ENCODE results near the gene NXNL1. TPM values are rescaled to one million over a fixed set of nuclear protein-coding genes. Genes with fewer than 3 reads are reported as not detected.

The NXNL1 gene
- total RNA-seq, 1 experiment from 2014 or later: not detected

GRCh38 chr19:17421942-17422341 lies 38.8 kb downstream of the NXNL1 start (continued):
- TF ChIP-seq POLR2AphosphoS5 (IDR thresholded peaks at IDR 0.05; ENCODE audit: low read depth, low read length) (no peak), ATF3 (IDR thresholded peaks at IDR 0.05) (no peak), CBX3 (IDR thresholded peaks at IDR 0.05; ENCODE audit: low read depth) (no peak), SIN3A (IDR thresholded peaks at IDR 0.05; ENCODE audit: low read depth) (no peak), MAX (IDR thresholded peaks at IDR 0.05) (no peak), EZH2 (IDR thresholded peaks at IDR 0.05) (no peak), SRF (IDR thresholded peaks at IDR 0.05; ENCODE audit: low read depth) (no peak), FOSL1 (IDR thresholded peaks at IDR 0.05; ENCODE audit: low read depth) (no peak), CEBPB (IDR thresholded peaks at IDR 0.05; ENCODE audit: low read depth) (no peak)

- H3K4me3 ChIP-seq (replicated peaks in 1 of 2; ENCODE audit: low read depth in 1 of 2, low read length in 2 of 2): peak overlapping the region; percentile 91 to 93
- DNase-seq (ENCODE audit: low read depth, low spot score): no peak
- H3K4me1 ChIP-seq (ENCODE audit: control insufficient read depth in 1 of 2, insufficient read depth in 2 of 2, low read length in 2 of 2): peaks cover 14 to 39% of the 10 kb centered on the region in 2 experiments
- no peaks in the 10 kb centered on the region for H4K20me1 ChIP-seq (ENCODE audit: insufficient read depth)
- BruUV-seq (replicated peaks): TSS peak; percentile 42
- H2AFZ ChIP-seq (ENCODE audit: low read depth, low read length, poor library complexity, severe bottlenecking): peak overlapping the region; percentile 31
- ChIA-PET CTCF (no interaction called here), RAD21 (ENCODE audit: low non-redundant PET in 1 of 2, low total read pairs in 2 of 2, uncharacterized antibody in 2 of 2, unreplicated experiment in 2 of 2) (no interaction called here), POLR2A (interaction anchor here (2.8 kb wide), 1 partner anchor 14 kb away, joined by 21 read pairs; the partner anchor contains the start of gene BST2)
- H3K9ac ChIP-seq (ENCODE audit: low read length): peak overlapping the region; percentile 84
- no peaks in the 10 kb centered on the region for H3K9me2 ChIP-seq (ENCODE audit: insufficient read depth)
- ATAC-seq: peak; percentile 64
- peak overlapping the region; percentile 91 for H3K4me2 ChIP-seq (ENCODE audit: low read length)
- H3K27me3 ChIP-seq (ENCODE audit: insufficient read depth, low read length): no peaks in the 10 kb centered on the region
- no peaks in the 10 kb centered on the region for H3K9me3 ChIP-seq (ENCODE audit: control insufficient read depth in 1 of 2, insufficient read depth in 1 of 2, low read depth in 1 of 2, low read length in 2 of 2)
- H3K36me3 ChIP-seq (ENCODE audit: control insufficient read depth in 1 of 2, insufficient read depth in 2 of 2, low read length in 2 of 2): no peaks in the 10 kb centered on the region
- peak overlapping the region; percentile 94 for H3K27ac ChIP-seq (ENCODE audit: low read depth, low read length)
- TF ChIP-seq ZFX (IDR thresholded peaks at IDR 0.05) (no peak), EZH2phosphoT487 (IDR thresholded peaks at IDR 0.05; ENCODE audit: borderline replicate concordance) (no peak), ELF1 (IDR thresholded peaks at IDR 0.05; ENCODE audit: borderline replicate concordance, low read depth) (no peak), ZBTB33 (IDR thresholded peaks at IDR 0.05; ENCODE audit: extremely low read depth, insufficient replicate concordance, low read length) (no peak), MAX (IDR thresholded peaks at IDR 0.05) (peak; percentile 76; the same call in 1 of the 2 replicates), CBX3 (IDR thresholded peaks at IDR 0.05; ENCODE audit: low read depth) (no peak), ATF3 (IDR thresholded peaks at IDR 0.05) (no peak), FOSL1 (IDR thresholded peaks at IDR 0.05; ENCODE audit: low read depth) (no peak), ZNF274 (IDR thresholded peaks at IDR 0.05; ENCODE audit: low read depth, low read length) (no peak), EGR1 (IDR thresholded peaks at IDR 0.05; ENCODE audit: low read depth) (peak; percentile 57), CTCF (IDR thresholded peaks at IDR 0.05 in 2 of 3, conservative IDR thresholded peaks at IDR 0.05 in 1 of 3; ENCODE audit: borderline replicate concordance in 1 of 3, insufficient read depth in 1 of 3, low read depth in 2 of 3, low read length in 2 of 3) (peak in 1 of 3 experiments; percentile 20; a peak in 1 of 6 replicates), POLR2AphosphoS5 (IDR thresholded peaks at IDR 0.05; ENCODE audit: low read depth, low read length) (no peak), JUND (IDR thresholded peaks at IDR 0.05) (no peak), CEBPB (IDR thresholded peaks at IDR 0.05; ENCODE audit: low read depth) (no peak), RAD21 (IDR thresholded peaks at IDR 0.05; ENCODE audit: low read depth) (peak; percentile 51), TCF7L2 (IDR thresholded peaks at IDR 0.05; ENCODE audit: borderline replicate concordance, extremely low read depth, insufficient read depth, insufficient read length) (no peak), YY1 (IDR thresholded peaks at IDR 0.05; ENCODE audit: extremely low read depth, insufficient replicate concordance, low read depth, low read length) (no peak), EZH2 (IDR thresholded peaks at IDR 0.05) (no peak), POLR2A (IDR thresholded peaks at IDR 0.05; ENCODE audit: borderline replicate concordance, extremely low read depth, insufficient read depth, insufficient read length) (no peak)
- intact Hi-C loops (cut with micrococcal nuclease): no loop called here
- H3K79me2 ChIP-seq (ENCODE audit: insufficient read depth, low read length): peaks cover 10% of the 10 kb centered on the region; the same call in 1 of the 2 replicates
Observed at GRCh38 chr19:17420475-17420924, 40.2 kb downstream of the NXNL1 start.
